Large intestine (tissue), 3 donors: ENCODE data around the gene HPCA. TPM values are rescaled to one million over a fixed set of nuclear protein-coding genes. Genes with fewer than 3 reads are reported as not detected.

ENCODE experiments used
- DNase-seq, 2 donors: peaks; one replicate each; pipeline versions ENCODE4 v3.0.0 to v3.0.0-alpha.2; 2013
- H3K27ac ChIP-seq: one replicate; pipeline ENCODE4 v1.5.1; 2013; ENCODE audit warnings: low read length
- H3K27me3 ChIP-seq: 2 replicates; pipeline ENCODE4 v1.6.1; 2013; ENCODE audit warnings: low read length; ENCODE audit not compliant: control insufficient read depth, insufficient read depth
- H3K36me3 ChIP-seq: 2 replicates; pipeline ENCODE4 v1.6.1; 2013; ENCODE audit warnings: low read length; ENCODE audit not compliant: control insufficient read depth, insufficient read depth
- H3K4me1 ChIP-seq: one replicate; pipeline ENCODE4 v1.6.1; 2013; ENCODE audit warnings: low read length; ENCODE audit not compliant: control insufficient read depth, insufficient read depth
- H3K4me3 ChIP-seq: one replicate; pipeline ENCODE4 v1.5.1; 2013; ENCODE audit warnings: low read length
- H3K9me3 ChIP-seq: one replicate; pipeline ENCODE4 v1.6.1; 2013; ENCODE audit warnings: mild to moderate bottlenecking, low read depth, low read length, moderate library complexity; ENCODE audit not compliant: control insufficient read depth
- WGBS: methylation state at CpG from one replicate; pipeline ENCODE4 v1.1.5; 2013; ENCODE audit warnings: low lambda C conversion rate; ENCODE audit not compliant: insufficient coverage; 5-methylcytosine and 5-hydroxymethylcytosine counted together
- polyA plus RNA-seq: library from polyadenylated mRNA; unstranded; fragments of 120-200 nt; gene quantifications from one replicate; pipeline ENCODE4 v1.2.1, GENCODE V29; 2013

The HPCA gene
- polyA plus RNA-seq, 1 donor: 0.87 TPM

GRCh38 chr1:32897082-32898049 lies 11.1 kb downstream of the HPCA start:
- peaks cover 18% of the 10 kb centered on the region for H3K4me1 ChIP-seq
- H3K4me3 ChIP-seq: no peak overlapping the region
- WGBS: 100% methylated on average over 1 of the region's 11 CpGs
- peaks cover 13% of the 10 kb centered on the region for H3K27me3 ChIP-seq
- peaks cover 3% of the 10 kb centered on the region for H3K9me3 ChIP-seq
- H3K27ac ChIP-seq: no peak overlapping the region
- no peak for DNase-seq
- H3K36me3 ChIP-seq: no peaks in the 10 kb centered on the region

DNA sequence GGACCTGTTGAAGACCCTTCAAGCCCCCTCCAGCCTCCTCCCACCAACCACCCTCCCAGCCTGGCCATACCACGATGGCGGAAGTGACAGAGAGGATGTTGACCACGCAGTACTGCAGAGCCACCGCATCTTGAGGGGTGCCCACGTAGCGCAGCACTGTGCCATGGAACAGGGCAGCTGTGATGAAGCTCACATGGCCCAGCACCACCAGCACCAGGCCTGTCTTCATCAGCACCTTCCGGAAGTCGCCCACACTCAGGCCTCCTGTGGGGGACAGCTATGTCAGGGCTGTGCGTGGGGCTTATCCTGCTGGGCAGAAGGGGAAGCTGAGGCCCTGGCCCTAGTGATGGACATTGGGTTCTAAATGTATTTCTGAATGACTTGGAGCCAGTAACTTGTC lies 11.8 kb downstream of the HPCA start:
- no CpG with 5 or more reads among the region's 9 CpGs for WGBS
- Histone ChIP-seq H3K4me1 (peaks cover 13% of the 10 kb centered on the region), H3K27me3 (peaks cover 9% of the 10 kb centered on the region), H3K4me3 (no peak overlapping the region), H3K36me3 (no peaks in the 10 kb centered on the region), H3K27ac (no peak overlapping the region), H3K9me3 (no peaks in the 10 kb centered on the region)
- DNase-seq: no peak

DNA sequence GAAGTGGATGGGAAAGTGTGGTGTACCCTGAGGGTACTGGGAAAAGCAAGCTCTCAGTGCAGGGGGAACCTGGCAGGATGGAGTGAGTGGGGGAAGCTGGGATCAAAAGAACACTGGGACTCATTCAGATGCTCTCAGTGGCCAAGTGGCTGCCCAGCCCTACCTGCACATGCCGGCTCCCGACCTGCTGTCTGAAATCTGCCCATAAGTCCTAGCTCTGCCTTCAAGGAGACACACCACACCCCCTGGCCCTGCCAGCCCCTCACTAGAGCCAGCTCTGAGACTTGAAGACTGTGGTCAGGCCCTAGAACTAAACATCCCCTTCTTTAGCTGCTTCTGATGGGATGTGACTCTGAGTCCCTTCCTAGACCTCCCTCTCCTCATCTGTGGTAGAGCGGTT lies 12.7 kb downstream of the HPCA start:
- DNase-seq: no peak
- WGBS: no CpG with 5 or more reads among the region's 3 CpGs
- peaks cover 9% of the 10 kb centered on the region for H3K27me3 ChIP-seq

GRCh38 chr1:32899586-32900296 lies 13.4 kb downstream of the HPCA start:
- Histone ChIP-seq H3K27ac (no peak overlapping the region), H3K4me3 (no peak overlapping the region), H3K36me3 (no peaks in the 10 kb centered on the region), H3K27me3 (peaks cover 9% of the 10 kb centered on the region), H3K4me1 (peaks cover 18% of the 10 kb centered on the region), H3K9me3 (no peaks in the 10 kb centered on the region)
- no peak for DNase-seq
- no CpG with 5 or more reads among the region's 7 CpGs for WGBS

More for the DNA sequence above, 12.7 kb downstream of the HPCA start:
- Histone ChIP-seq H3K4me3 (no peak overlapping the region), H3K36me3 (no peaks in the 10 kb centered on the region), H3K9me3 (no peaks in the 10 kb centered on the region), H3K27ac (no peak overlapping the region), H3K4me1 (peaks cover 10% of the 10 kb centered on the region)

- Histone ChIP-seq H3K36me3 (no peaks in the 10 kb centered on the region), H3K4me1 (peaks cover 19% of the 10 kb centered on the region), H3K27me3 (peaks cover 9% of the 10 kb centered on the region), H3K4me3 (peak overlapping the region; percentile 73), H3K9me3 (no peaks in the 10 kb centered on the region), H3K27ac (no peak overlapping the region)
- no peak for DNase-seq
- no CpG with 5 or more reads among the region's 22 CpGs for WGBS
Measured at GRCh38 chr1:32900371-32900955, 14.2 kb downstream of the HPCA start.

GRCh38 chr1:32900956-32901822 lies 14.9 kb downstream of the HPCA start, which contains the start of gene TMEM54:
TSS of gene TMEM54 (minus strand) at chr1:32901389. CDS start at chr1:32901238, 151 bp downstream.
- H3K36me3 ChIP-seq: no peaks in the 10 kb centered on the region
- H3K27me3 ChIP-seq: peaks cover 9% of the 10 kb centered on the region
- H3K27ac ChIP-seq: peak within 1 kb of the TSS; percentile 5
- peak; percentile 54 to 82 for DNase-seq
- peak within 1 kb of the TSS; percentile 73 for H3K4me3 ChIP-seq
- WGBS: no CpG with 5 or more reads among the region's 92 CpGs
- no peaks in the 10 kb centered on the region for H3K9me3 ChIP-seq
- H3K4me1 ChIP-seq: peaks cover 20% of the 10 kb centered on the region

DNA sequence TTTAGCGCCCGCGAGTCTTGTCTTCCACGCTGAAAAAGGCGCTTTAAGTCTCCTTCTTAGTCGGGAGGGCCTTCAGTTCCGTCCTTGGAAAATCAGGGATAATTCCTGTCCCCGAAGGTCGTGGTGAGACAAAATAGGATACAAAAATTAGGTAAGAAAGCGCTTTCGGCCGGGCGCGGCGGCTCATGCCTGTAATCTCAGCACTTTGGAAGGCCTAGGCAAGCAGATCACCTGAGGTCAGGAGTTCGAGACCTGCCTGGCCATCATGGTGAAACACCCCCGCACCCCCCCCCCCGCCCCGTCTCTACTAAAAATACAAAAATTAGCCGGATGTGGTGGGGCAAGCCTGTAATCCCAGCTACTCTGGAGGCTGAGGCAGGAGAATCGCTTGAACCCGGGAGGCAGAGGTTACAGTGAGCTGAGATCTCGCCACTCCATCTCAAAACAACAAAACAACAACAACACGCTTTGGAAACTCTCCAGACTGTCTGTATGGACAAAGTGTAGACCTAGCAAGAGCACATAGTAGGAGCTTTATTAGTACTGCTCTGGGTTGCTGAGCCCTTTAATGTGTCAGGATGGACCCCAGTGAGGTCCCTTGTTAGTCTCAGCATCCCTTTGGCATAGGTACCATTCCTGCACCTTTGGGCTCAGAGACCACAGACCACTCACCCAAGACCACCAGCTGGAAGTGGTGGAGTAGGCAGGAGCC lies 15.7 kb downstream of the HPCA start:
- Histone ChIP-seq H3K4me3 (peak overlapping the region; percentile 62), H3K27ac (peak overlapping the region; percentile 5), H3K9me3 (no peaks in the 10 kb centered on the region), H3K36me3 (no peaks in the 10 kb centered on the region), H3K4me1 (peaks cover 28% of the 10 kb centered on the region), H3K27me3 (peaks cover 9% of the 10 kb centered on the region)
- DNase-seq: no peak
- WGBS: 100% methylated on average over 2 of the region's 24 CpGs

DNA sequence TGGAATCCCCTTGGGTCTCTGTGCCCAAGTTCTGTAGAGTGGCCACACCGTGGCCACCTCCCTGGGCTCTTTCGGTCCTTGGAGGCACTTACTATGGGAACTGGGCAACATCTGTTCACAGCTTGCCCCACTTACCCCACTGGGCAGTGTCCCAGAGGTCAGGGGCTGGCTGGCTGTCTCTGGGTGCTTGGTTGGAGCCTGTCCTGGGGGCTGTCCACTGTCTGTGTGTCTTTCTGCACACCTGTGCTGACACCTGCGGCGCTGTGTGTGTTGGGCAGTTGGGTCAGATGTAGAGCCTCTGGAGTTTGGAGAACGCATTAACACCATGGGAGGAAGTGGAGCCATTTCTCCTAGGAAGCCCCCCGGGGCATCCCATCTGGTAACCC lies 16.2 kb downstream of the HPCA start:
- no peaks in the 10 kb centered on the region for H3K9me3 ChIP-seq
- peaks cover 34% of the 10 kb centered on the region for H3K4me1 ChIP-seq
- DNase-seq: no peak
- no CpG with 5 or more reads among the region's 6 CpGs for WGBS
- no peak overlapping the region for H3K4me3 ChIP-seq
- no peak overlapping the region for H3K27ac ChIP-seq
- peaks cover 9% of the 10 kb centered on the region for H3K27me3 ChIP-seq
- H3K36me3 ChIP-seq: no peaks in the 10 kb centered on the region

- no peaks in the 10 kb centered on the region for H3K36me3 ChIP-seq
- peaks cover 37% of the 10 kb centered on the region for H3K4me1 ChIP-seq
- H3K27ac ChIP-seq: peak overlapping the region; percentile 71
- H3K9me3 ChIP-seq: no peaks in the 10 kb centered on the region
- no peak overlapping the region for H3K4me3 ChIP-seq
- peaks cover 9% of the 10 kb centered on the region for H3K27me3 ChIP-seq
- DNase-seq: peak; percentile 78 to 89
- WGBS: no CpG with 5 or more reads among the region's 3 CpGs
Measured at GRCh38 chr1:32903991-32904785, 17.9 kb downstream of the HPCA start.
